T-helper 1 cell (primary cell): ENCODE data around the gene SMARCAL1.
"Not testable (repeated sequence)": the region's sequence is repeated elsewhere in the genome, so short reads cannot be mapped to it uniquely, and the experiment has no call there.

Source experiments
- DNase-seq, 5 donors: peaks; one replicate each; pipeline ENCODE4 v3.0.0-alpha.2; 2012 to 2020

The SMARCAL1 gene

GRCh38 chr2:216503159-216503629 lies 90.9 kb downstream of the SMARCAL1 start:
- no peak for DNase-seq

GRCh38 chr2:216503697-216504375 lies 91.6 kb downstream of the SMARCAL1 start:
- no peak for DNase-seq

- DNase-seq = no peak
Observed at GRCh38 chr2:216504376-216504762, 92.1 kb downstream of the SMARCAL1 start.

- DNase-seq = no peak
Observed at GRCh38 chr2:216505133-216506106, 93.1 kb downstream of the SMARCAL1 start.

GRCh38 chr2:216507220-216508160 lies 95.2 kb downstream of the SMARCAL1 start:
- DNase-seq = no peak

GRCh38 chr2:216508229-216508628 lies 95.9 kb downstream of the SMARCAL1 start:
- no peak for DNase-seq

GRCh38 chr2:216516730-216517350 lies 104.6 kb downstream of the SMARCAL1 start:
- DNase-seq = no peak

GRCh38 chr2:216517447-216518225 lies 105.4 kb downstream of the SMARCAL1 start:
- DNase-seq = no peak

- DNase-seq = not testable (repeated sequence)
Observed at GRCh38 chr2:216518566-216519119, 106.4 kb downstream of the SMARCAL1 start.

GRCh38 chr2:216519154-216519762 lies 107.0 kb downstream of the SMARCAL1 start:
- DNase-seq = peak in 3 of 5 donors; percentile 22 to 48 (median 26)

GRCh38 chr2:216520112-216520511 lies 107.8 kb downstream of the SMARCAL1 start:
- no peak for DNase-seq

GRCh38 chr2:216522892-216523502 lies 110.7 kb downstream of the SMARCAL1 start:
- no peak for DNase-seq

GRCh38 chr2:216525972-216526371 lies 113.7 kb downstream of the SMARCAL1 start:
- no peak for DNase-seq

GRCh38 chr2:216526939-216527338 lies 114.7 kb downstream of the SMARCAL1 start:
- no peak for DNase-seq

- no peak for DNase-seq
Observed at GRCh38 chr2:216527600-216527999, 115.3 kb downstream of the SMARCAL1 start.

GRCh38 chr2:216532562-216532961 lies 120.3 kb downstream of the SMARCAL1 start:
- DNase-seq = no peak
